Effector memory CD8-positive, alpha-beta T cell (primary cell): ENCODE measurements around the gene SIRPB2.

Source experiments
- ATAC-seq: fragments of 150-1000 bp; cut with Tn5 transposase; replicated peaks from 2 replicates; pipeline ENCODE4 v1.10.0; 2021; ENCODE audit warnings: mild to moderate bottlenecking, moderate library complexity
- DNase-seq, 3 experiments: peaks; one replicate each; pipeline ENCODE4 v3.0.0; 2021
- H3K27ac Mint-ChIP-seq, 2 donors: one replicate each; pipeline ENCODE4 v1.8.0; 2022; ENCODE audit warnings: mild to moderate bottlenecking in 2 of 2, mixed read lengths in 2 of 2, moderate library complexity in 2 of 2
- H3K27me3 Mint-ChIP-seq, 2 donors: one replicate each; pipeline ENCODE4 v1.8.0; 2022; ENCODE audit warnings: mixed read lengths in 2 of 2
- H3K36me3 Mint-ChIP-seq: one replicate; pipeline ENCODE4 v1.8.0; 2022; ENCODE audit warnings: mild to moderate bottlenecking, moderate library complexity, mixed read lengths; ENCODE audit not compliant: insufficient read depth
- H3K4me1 Mint-ChIP-seq, 2 donors: one replicate each; pipeline ENCODE4 v1.8.0; 2022; ENCODE audit warnings: low read depth in 2 of 2, mixed read lengths in 2 of 2
- H3K4me3 Mint-ChIP-seq, 2 donors: one replicate each; pipeline ENCODE4 v1.8.0; 2022; ENCODE audit warnings: mild to moderate bottlenecking in 2 of 2, mixed read lengths in 2 of 2, moderate library complexity in 2 of 2
- H3K9me3 Mint-ChIP-seq, 2 donors: one replicate each; pipeline ENCODE4 v1.8.0; 2022; ENCODE audit warnings: mixed read lengths in 2 of 2

SIRPB2 gene

GRCh38 chr20:1437235-1437904 lies 53.9 kb downstream of the SIRPB2 start:
- peaks cover 20% of the 10 kb centered on the region for H3K36me3 Mint-ChIP-seq
- no peak overlapping the region for H3K27ac Mint-ChIP-seq
- DNase-seq (peak; percentile 66 to 68 (median 68)), ATAC-seq (peak; percentile 50)
- no peaks in the 10 kb centered on the region for H3K9me3 Mint-ChIP-seq
- H3K27me3 Mint-ChIP-seq, result peaks cover 6 to 8% of the 10 kb centered on the region in 2 donors
- H3K4me3 Mint-ChIP-seq, result no peak overlapping the region
- H3K4me1 Mint-ChIP-seq, result peaks cover 13 to 21% of the 10 kb centered on the region in 2 donors

GRCh38 chr20:1436263-1436662 lies 55.0 kb downstream of the SIRPB2 start:
- no peak for DNase-seq
- Mint-ChIP-seq H3K4me1 (peaks cover 13 to 21% of the 10 kb centered on the region in 2 donors), H3K27ac (no peak overlapping the region), H3K4me3 (no peak overlapping the region), H3K27me3 (peaks cover 17 to 19% of the 10 kb centered on the region in 2 donors), H3K36me3 (peaks cover 13% of the 10 kb centered on the region), H3K9me3 (no peaks in the 10 kb centered on the region)
- no peak for ATAC-seq

- Mint-ChIP-seq H3K4me1 (peaks cover 11 to 21% of the 10 kb centered on the region in 2 donors), H3K27me3 (peaks cover 21 to 29% of the 10 kb centered on the region in 2 donors), H3K36me3 (peaks cover 7% of the 10 kb centered on the region), H3K27ac (no peak overlapping the region), H3K4me3 (no peak overlapping the region), H3K9me3 (no peaks in the 10 kb centered on the region)
- no peak for DNase-seq
- ATAC-seq, result no peak
These were observed 55.9 kb downstream of the SIRPB2 start for GRCh38 chr20:1435337-1435699.

- no peak overlapping the region for H3K4me3 Mint-ChIP-seq
- H3K4me1 Mint-ChIP-seq, result peaks cover 11 to 21% of the 10 kb centered on the region in 2 donors
- peak; percentile 96 for ATAC-seq
- peak; percentile 53 to 59 (median 56) for DNase-seq
- peaks cover 7% of the 10 kb centered on the region for H3K36me3 Mint-ChIP-seq
- no peaks in the 10 kb centered on the region for H3K9me3 Mint-ChIP-seq
- H3K27me3 Mint-ChIP-seq, result peaks cover 26 to 34% of the 10 kb centered on the region in 2 donors
- H3K27ac Mint-ChIP-seq, result no peak overlapping the region
These were observed 56.5 kb downstream of the SIRPB2 start for GRCh38 chr20:1434571-1435336.

GRCh38 chr20:1431158-1431557 lies 60.1 kb downstream of the SIRPB2 start:
- H3K4me1 Mint-ChIP-seq, result peaks cover 11 to 12% of the 10 kb centered on the region in 2 donors
- no peak for ATAC-seq
- H3K27me3 Mint-ChIP-seq, result peaks cover 58 to 70% of the 10 kb centered on the region in 2 donors
- no peaks in the 10 kb centered on the region for H3K9me3 Mint-ChIP-seq
- H3K4me3 Mint-ChIP-seq, result no peak overlapping the region
- DNase-seq, result no peak
- H3K27ac Mint-ChIP-seq, result no peak overlapping the region
- peaks cover 7% of the 10 kb centered on the region for H3K36me3 Mint-ChIP-seq

- peaks cover 7% of the 10 kb centered on the region for H3K36me3 Mint-ChIP-seq
These were observed 61.2 kb downstream of the SIRPB2 start for GRCh38 chr20:1430004-1430451.

GRCh38 chr20:1429143-1429728 lies 62.0 kb downstream of the SIRPB2 start:
- Mint-ChIP-seq H3K4me3 (no peak overlapping the region), H3K9me3 (no peaks in the 10 kb centered on the region), H3K27me3 (peaks cover 76 to 90% of the 10 kb centered on the region in 2 donors), H3K36me3 (no peaks in the 10 kb centered on the region), H3K4me1 (peaks cover 1 to 3% of the 10 kb centered on the region in 2 donors), H3K27ac (no peak overlapping the region)
- ATAC-seq (no peak), DNase-seq (no peak)

More at GRCh38 chr20:1430004-1430451, 61.2 kb downstream of the SIRPB2 start:
- Mint-ChIP-seq H3K4me1 (peaks cover 7 to 10% of the 10 kb centered on the region in 2 donors), H3K9me3 (no peaks in the 10 kb centered on the region), H3K4me3 (no peak overlapping the region), H3K27me3 (peaks cover 69 to 82% of the 10 kb centered on the region in 2 donors), H3K27ac (no peak overlapping the region)
- DNase-seq (no peak), ATAC-seq (no peak)

- DNase-seq, result no peak
These were observed 63.7 kb downstream of the SIRPB2 start for GRCh38 chr20:1427457-1428054.

GRCh38 chr20:1426231-1426849 lies 64.9 kb downstream of the SIRPB2 start:
- Mint-ChIP-seq H3K27ac (no peak overlapping the region), H3K9me3 (no peaks in the 10 kb centered on the region), H3K27me3 (peaks cover 79 to 93% of the 10 kb centered on the region in 2 donors), H3K36me3 (no peaks in the 10 kb centered on the region), H3K4me3 (no peak overlapping the region), H3K4me1 (peaks cover 3 to 6% of the 10 kb centered on the region in 2 donors)
- ATAC-seq (no peak), DNase-seq (no peak)

More at GRCh38 chr20:1427457-1428054, 63.7 kb downstream of the SIRPB2 start:
- Mint-ChIP-seq H3K4me1 (peaks cover 3 to 6% of the 10 kb centered on the region in 2 donors), H3K27ac (no peak overlapping the region), H3K36me3 (no peaks in the 10 kb centered on the region), H3K4me3 (no peak overlapping the region), H3K27me3 (peaks cover 84 to 95% of the 10 kb centered on the region in 2 donors), H3K9me3 (no peaks in the 10 kb centered on the region)
- no peak for ATAC-seq
